Activated effector memory CD4-positive, alpha-beta T cell treated with Interleukin-2 at 50 U/mL for 16 hours (primary cell): ENCODE measurements around the gene SHMT1.

Experiments
- DNase-seq: peaks from one replicate; pipeline ENCODE4 v3.0.0-alpha.2; 2020

The SHMT1 gene

DNA sequence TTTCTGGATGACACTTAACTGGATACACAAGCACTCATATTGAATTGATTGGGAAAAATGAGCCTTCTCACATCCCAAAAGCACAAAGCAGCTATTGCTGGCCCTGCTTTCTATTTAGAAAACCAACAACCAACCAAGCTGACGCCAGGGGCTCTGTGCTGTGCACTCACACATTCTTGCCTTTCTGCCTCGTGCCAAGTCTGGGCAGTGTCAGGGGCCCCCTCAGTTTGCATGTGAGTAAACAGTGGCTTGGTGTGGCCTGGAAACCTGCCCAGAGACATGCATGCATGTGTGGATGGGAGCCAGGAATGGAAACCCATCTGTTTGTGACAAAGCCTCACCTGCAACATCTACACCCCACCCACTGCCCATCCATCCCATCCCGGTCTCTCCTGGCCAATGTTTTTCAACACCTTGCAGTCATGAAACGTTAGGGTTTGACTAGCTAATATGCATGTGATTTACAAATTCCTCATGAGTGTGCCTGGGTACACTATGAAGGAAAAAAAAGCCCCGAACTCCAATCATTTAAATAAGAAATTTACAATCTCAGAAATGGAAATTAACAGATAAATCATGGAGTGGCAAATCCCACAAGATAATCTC lies 82.5 kb downstream of the SHMT1 start:
- DNase-seq = no peak

DNA sequence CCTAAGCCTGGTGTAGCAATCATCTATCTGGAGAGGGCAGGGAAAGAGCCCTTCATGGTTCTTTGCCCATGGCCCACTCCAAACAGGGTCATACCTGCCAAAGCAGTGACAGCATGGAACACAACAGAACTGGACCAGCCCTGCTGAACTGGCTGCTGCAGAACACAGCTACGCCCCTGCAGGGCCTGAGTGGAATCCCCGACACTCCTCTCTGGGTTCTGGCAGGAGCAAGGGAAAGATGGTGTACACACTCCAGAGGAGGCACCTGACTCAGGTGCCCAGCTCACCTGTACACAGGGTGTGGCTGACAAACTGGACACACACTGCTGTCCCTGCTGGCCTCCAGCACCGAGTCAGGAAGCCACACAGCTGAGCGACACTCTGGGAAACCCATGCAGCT lies 83.1 kb downstream of the SHMT1 start:
- no peak for DNase-seq

DNA sequence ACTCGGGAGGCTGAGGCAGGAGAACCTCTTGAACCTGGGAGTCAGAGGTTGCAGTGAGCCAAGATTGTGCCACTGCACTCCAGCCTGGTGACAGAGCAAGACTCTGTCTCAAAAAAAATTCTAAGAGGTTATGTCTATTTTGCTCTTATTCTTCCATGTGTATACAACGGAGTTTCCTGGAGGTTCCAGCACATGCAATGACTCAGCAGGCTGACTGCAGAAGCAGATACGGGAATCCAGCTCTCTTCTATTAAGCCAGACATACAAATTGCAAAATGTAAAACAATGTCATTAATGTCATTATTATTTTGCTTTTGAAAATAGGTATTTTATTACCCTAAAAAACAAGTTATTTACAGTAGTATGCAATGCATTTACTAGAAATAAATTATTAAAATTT lies 84.5 kb downstream of the SHMT1 start:
- no peak for DNase-seq
